OCI-LY1 (cell line): ENCODE measurements around the gene PLS3.

Experiments
- H2AFZ ChIP-seq: fragments of 200-600 bp; sonication (generic), shearing (Covaris generic); 2 replicates; pipeline ENCODE4 v1.6.0; 2014; ENCODE audit warnings: antibody characterized with exemption, mild to moderate bottlenecking, low read length
- H3F3A ChIP-seq: fragments of 200-600 bp; sonication (generic), shearing (Covaris generic); 2 replicates; pipeline ENCODE4 v1.6.0; 2014; ENCODE audit warnings: mild to moderate bottlenecking, antibody characterized with exemption, low read length, moderate library complexity; ENCODE audit not compliant: insufficient read depth
- H3K27ac ChIP-seq: fragments of 200-600 bp; sonication (generic); 2 replicates; pipeline ENCODE4 v1.5.1; 2014; ENCODE audit warnings: low read length, mixed run types, mild to moderate bottlenecking, low read depth; ENCODE audit not compliant: poor library complexity, severe bottlenecking
- H3K27me3 ChIP-seq: fragments of 200-600 bp; sonication (generic); 2 replicates; pipeline ENCODE4 v1.6.0; 2014; ENCODE audit warnings: antibody characterized with exemption, mild to moderate bottlenecking, low read length, moderate library complexity; ENCODE audit not compliant: insufficient read depth
- H3K36me3 ChIP-seq: fragments of 200-600 bp; sonication (generic); 2 replicates; pipeline ENCODE4 v1.6.1; 2014; ENCODE audit warnings: mild to moderate bottlenecking, antibody characterized with exemption, low read length, moderate library complexity, mixed read lengths; ENCODE audit not compliant: insufficient read depth
- H3K4me1 ChIP-seq: fragments of 200-600 bp; sonication (generic); 2 replicates; pipeline ENCODE4 v1.5.1; 2014; ENCODE audit warnings: mild to moderate bottlenecking, low read length, moderate library complexity; ENCODE audit not compliant: insufficient read depth, severe bottlenecking
- H3K4me2 ChIP-seq: fragments of 200-600 bp; sonication (generic), shearing (Covaris generic); 2 replicates; pipeline ENCODE4 v1.6.1; 2014; ENCODE audit warnings: low read length
- H3K4me3 ChIP-seq: fragments of 200-600 bp; sonication (generic); 2 replicates; pipeline ENCODE4 v1.5.1; 2014; ENCODE audit warnings: low read length, low read depth, mild to moderate bottlenecking, mixed read lengths; ENCODE audit not compliant: poor library complexity, severe bottlenecking
- H3K79me2 ChIP-seq: fragments of 200-600 bp; shearing (Covaris generic); 2 replicates; pipeline ENCODE4 v1.6.1; 2016; ENCODE audit warnings: mixed run types, low read length, mixed read lengths; ENCODE audit not compliant: insufficient read depth
- H3K9ac ChIP-seq: fragments of 200-600 bp; sonication (generic), shearing (Covaris generic); 2 replicates; pipeline ENCODE4 v1.6.1; 2014; ENCODE audit warnings: mild to moderate bottlenecking, low read length, mixed read lengths
- H3K9me2 ChIP-seq: fragments of 200-600 bp; sonication (generic), shearing (Covaris generic); 2 replicates; pipeline ENCODE4 v1.6.1; 2014; ENCODE audit warnings: low read depth, mild to moderate bottlenecking, low read length, mixed read lengths
- H3K9me3 ChIP-seq: fragments of 200-600 bp; shearing (Covaris generic); 2 replicates; pipeline ENCODE4 v1.6.1; 2014; ENCODE audit warnings: low read length, mixed read lengths
- H4K20me1 ChIP-seq: fragments of 200-600 bp; sonication (generic), shearing (Covaris generic); 2 replicates; pipeline ENCODE4 v1.6.0; 2016; ENCODE audit warnings: mild to moderate bottlenecking, low read length; ENCODE audit not compliant: insufficient read depth
- CTCF ChIP-seq: fragments of 200-600 bp; sonication (generic), shearing (Covaris generic); IDR thresholded peaks from 2 replicates; pipeline ENCODE4 v1.5.1; 2017; ENCODE audit warnings: mild to moderate bottlenecking, antibody characterized with exemption, low read length, moderate library complexity, mixed read lengths
- EZH2 ChIP-seq: fragments of 200-600 bp; sonication (generic), shearing (Covaris generic); IDR thresholded peaks from 2 replicates; pipeline ENCODE4 v1.8.0; 2017; ENCODE audit warnings: borderline replicate concordance, mixed run types, mild to moderate bottlenecking, antibody characterized with exemption, low read length, moderate library complexity, mixed read lengths

The PLS3 gene

DNA sequence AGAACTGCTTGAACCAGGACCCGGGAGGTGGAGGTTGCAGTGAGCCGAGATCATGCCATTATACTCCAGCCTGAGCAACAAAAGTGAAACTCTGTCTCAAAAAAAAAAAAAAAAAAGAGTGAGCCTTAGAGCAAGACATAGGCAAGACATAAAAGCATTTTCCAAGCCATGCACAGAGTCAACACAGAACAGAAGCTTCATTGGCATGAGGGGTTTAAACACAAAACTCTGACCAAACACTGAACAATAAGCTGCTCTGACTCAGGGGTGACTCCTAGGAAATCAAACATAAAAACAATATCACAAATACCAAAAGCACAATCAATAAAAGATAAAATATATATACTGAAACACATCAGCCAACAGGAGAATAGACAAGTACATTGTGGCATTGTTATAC is 136.8 kb downstream of the PLS3 start:
- Histone ChIP-seq H3K79me2 (no peaks in the 10 kb centered on the region), H3K9me2 (no peaks in the 10 kb centered on the region), H3K9me3 (no peaks in the 10 kb centered on the region), H3K27ac (no peak overlapping the region), H3K4me2 (no peak overlapping the region), H2AFZ (no peak overlapping the region), H3K27me3 (no peaks in the 10 kb centered on the region), H3K4me1 (no peaks in the 10 kb centered on the region), H3K4me3 (no peak overlapping the region), H3F3A (no peaks in the 10 kb centered on the region), H4K20me1 (no peaks in the 10 kb centered on the region), H3K36me3 (no peaks in the 10 kb centered on the region), H3K9ac (no peak overlapping the region)
- TF ChIP-seq EZH2 (no peak), CTCF (no peak)
